Astrocyte (in vitro differentiated cells and primary cell): ENCODE measurements around the gene SERPINB6. TPM values are rescaled to one million over a fixed set of nuclear protein-coding genes. Genes with fewer than 3 reads are reported as not detected.

Experiments
- DNase-seq: peaks from one replicate; pipeline ENCODE4 v3.0.0-alpha.2; 2010; ENCODE audit warnings: low read depth
- FAIRE-seq: peaks from 2 replicates; lab custom pipeline; 2011; peaks lifted over from hg19 to GRCh38; lab: Jason Lieb, UNC
- H2AFZ ChIP-seq: 2 replicates; pipeline ENCODE4 v1.6.0; 2012; ENCODE audit warnings: low read depth, low read length, inconsistent platforms
- H3K27ac ChIP-seq: 2 replicates; pipeline ENCODE4 v1.5.1; 2011; ENCODE audit warnings: low read depth, low read length, inconsistent platforms
- H3K27me3 ChIP-seq: 2 replicates; pipeline ENCODE4 v1.6.0; 2011; ENCODE audit warnings: low read length, inconsistent platforms; ENCODE audit not compliant: insufficient read depth
- H3K36me3 ChIP-seq: 2 replicates; pipeline ENCODE4 v1.5.1; 2011; ENCODE audit warnings: low read length, inconsistent platforms; ENCODE audit not compliant: insufficient read depth
- H3K4me1 ChIP-seq: 2 replicates; pipeline ENCODE4 v1.5.1; 2011; ENCODE audit warnings: low read length, inconsistent platforms; ENCODE audit not compliant: insufficient read depth
- H3K4me2 ChIP-seq: 2 replicates; pipeline ENCODE4 v1.6.0; 2012; ENCODE audit warnings: low read length, inconsistent platforms
- H3K4me3 ChIP-seq: 2 replicates; pipeline ENCODE4 v1.5.1; 2011; ENCODE audit warnings: low read depth, mild to moderate bottlenecking, low read length, inconsistent platforms; ENCODE audit not compliant: insufficient read depth
- H3K79me2 ChIP-seq: 2 replicates; pipeline ENCODE4 v1.6.0; 2012; ENCODE audit warnings: mild to moderate bottlenecking, low read length, inconsistent platforms; ENCODE audit not compliant: insufficient read depth
- H3K9ac ChIP-seq: 2 replicates; pipeline ENCODE4 v1.6.0; 2012; ENCODE audit warnings: mild to moderate bottlenecking, low read length, inconsistent platforms
- H3K9me3 ChIP-seq: 2 replicates; pipeline ENCODE4 v1.5.1; 2012; ENCODE audit warnings: low read depth, mild to moderate bottlenecking, low read length, inconsistent platforms; ENCODE audit not compliant: insufficient read depth
- H4K20me1 ChIP-seq: 2 replicates; pipeline ENCODE4 v1.6.0; 2012; ENCODE audit warnings: low read length, inconsistent platforms; ENCODE audit not compliant: insufficient read depth
- H3K27ac Mint-ChIP-seq: one replicate; pipeline ENCODE4 v1.8.0; 2021; ENCODE audit warnings: mild to moderate bottlenecking, mixed read lengths; ENCODE audit not compliant: unreplicated experiment
- H3K27me3 Mint-ChIP-seq: one replicate; pipeline ENCODE4 v1.8.0; 2021; ENCODE audit warnings: low read depth, mixed read lengths; ENCODE audit not compliant: unreplicated experiment
- H3K36me3 Mint-ChIP-seq: one replicate; pipeline ENCODE4 v1.8.0; 2021; ENCODE audit warnings: low read depth, mixed read lengths; ENCODE audit not compliant: unreplicated experiment
- H3K4me1 Mint-ChIP-seq: one replicate; pipeline ENCODE4 v1.8.0; 2021; ENCODE audit warnings: low read depth, mixed read lengths; ENCODE audit not compliant: unreplicated experiment
- H3K4me3 Mint-ChIP-seq: one replicate; pipeline ENCODE4 v1.8.0; 2021; ENCODE audit warnings: mild to moderate bottlenecking, moderate library complexity, mixed read lengths; ENCODE audit not compliant: unreplicated experiment
- H3K9me3 Mint-ChIP-seq: one replicate; pipeline ENCODE4 v1.8.0; 2021; ENCODE audit warnings: mild to moderate bottlenecking, mixed read lengths; ENCODE audit not compliant: unreplicated experiment
- CTCF ChIP-seq: IDR thresholded peaks from 2 replicates; pipeline ENCODE4 v1.5.1; 2011; ENCODE audit warnings: low read depth, mild to moderate bottlenecking, inconsistent platforms, low read length, moderate library complexity; ENCODE audit not compliant: insufficient read depth
- EZH2 ChIP-seq: IDR thresholded peaks from 2 replicates; pipeline ENCODE4 v1.6.1; 2012; ENCODE audit warnings: mild to moderate bottlenecking, low read length, inconsistent platforms; ENCODE audit not compliant: insufficient read depth
- total RNA-seq: library from RNA; stranded (reverse); gene quantifications from 2 replicates; pipeline ENCODE4 v1.2.1, GENCODE V29; 2021

Gene SERPINB6
- total RNA-seq, 1 donor from 2014 or later = 68.4 TPM

GRCh38 chr6:2988426-2989331, 17.3 kb upstream of the SERPINB6 start:
- peak; percentile 93 for DNase-seq
- peak overlapping the region; percentile 96 for H3K27ac ChIP-seq
- peak overlapping the region; percentile 94 for H3K4me3 Mint-ChIP-seq
- peak overlapping the region; percentile 100 for H3K27ac Mint-ChIP-seq
- TF ChIP-seq CTCF = peak; percentile 35
- no peak for TF ChIP-seq EZH2
- H2AFZ ChIP-seq = peak overlapping the region; percentile 70
- peaks cover 2% of the 10 kb centered on the region for H3K27me3 Mint-ChIP-seq
- H3K9ac ChIP-seq = peak overlapping the region; percentile 91
- no peaks in the 10 kb centered on the region for H3K9me3 Mint-ChIP-seq
- no peaks in the 10 kb centered on the region for H3K9me3 ChIP-seq
- no peaks in the 10 kb centered on the region for H3K79me2 ChIP-seq
- no peaks in the 10 kb centered on the region for H3K27me3 ChIP-seq
- H3K4me2 ChIP-seq = peak overlapping the region; percentile 87
- peaks cover 23% of the 10 kb centered on the region for H3K4me1 Mint-ChIP-seq
- no peak for FAIRE-seq
- no peaks in the 10 kb centered on the region for H3K36me3 ChIP-seq
- peak overlapping the region; percentile 74 for H3K4me3 ChIP-seq
- H4K20me1 ChIP-seq = no peaks in the 10 kb centered on the region
- H3K36me3 Mint-ChIP-seq = no peaks in the 10 kb centered on the region
- H3K4me1 ChIP-seq = peaks cover 33% of the 10 kb centered on the region

GRCh38 chr6:2988094-2988425, 16.7 kb upstream of the SERPINB6 start:
- Mint-ChIP-seq H3K4me1 (peaks cover 23% of the 10 kb centered on the region), H3K36me3 (no peaks in the 10 kb centered on the region), H3K9me3 (no peaks in the 10 kb centered on the region), H3K27me3 (peaks cover 2% of the 10 kb centered on the region), H3K27ac (peak overlapping the region; percentile 94), H3K4me3 (peak overlapping the region; percentile 93)
- Histone ChIP-seq H4K20me1 (no peaks in the 10 kb centered on the region), H3K9ac (peak overlapping the region; percentile 91), H2AFZ (peak overlapping the region; percentile 70), H3K36me3 (no peaks in the 10 kb centered on the region), H3K79me2 (no peaks in the 10 kb centered on the region), H3K4me2 (peak overlapping the region; percentile 87), H3K9me3 (no peaks in the 10 kb centered on the region), H3K27me3 (no peaks in the 10 kb centered on the region), H3K27ac (peak overlapping the region; percentile 96), H3K4me3 (peak overlapping the region; percentile 74), H3K4me1 (peaks cover 33% of the 10 kb centered on the region)
- no peak for FAIRE-seq
- TF ChIP-seq CTCF (no peak), EZH2 (no peak)
- no peak for DNase-seq

GRCh38 chr6:2986722-2987221, 15.4 kb upstream of the SERPINB6 start:
- Histone ChIP-seq H3K27ac (peak overlapping the region; percentile 35), H2AFZ (no peak overlapping the region), H4K20me1 (no peaks in the 10 kb centered on the region), H3K9ac (peak overlapping the region; percentile 3), H3K79me2 (no peaks in the 10 kb centered on the region), H3K4me3 (no peak overlapping the region), H3K9me3 (no peaks in the 10 kb centered on the region), H3K4me1 (peaks cover 33% of the 10 kb centered on the region), H3K4me2 (peak overlapping the region; percentile 41), H3K36me3 (no peaks in the 10 kb centered on the region), H3K27me3 (no peaks in the 10 kb centered on the region)
- no peak for FAIRE-seq
- DNase-seq = peak; percentile 90
- Mint-ChIP-seq H3K4me3 (no peak overlapping the region), H3K27ac (no peak overlapping the region), H3K4me1 (peaks cover 23% of the 10 kb centered on the region), H3K36me3 (no peaks in the 10 kb centered on the region), H3K27me3 (peaks cover 5% of the 10 kb centered on the region), H3K9me3 (no peaks in the 10 kb centered on the region)
- TF ChIP-seq CTCF (no peak), EZH2 (no peak)
